Measurements from ENCODE around the gene PUS1.
A peak's percentile ranks its signal among the peaks of the same experiment; 100 is the strongest.
"Not testable (repeated sequence)": the region's sequence is repeated elsewhere in the genome, so short reads cannot be mapped to it uniquely, and the experiment has no call there.

Gene PUS1

DNA sequence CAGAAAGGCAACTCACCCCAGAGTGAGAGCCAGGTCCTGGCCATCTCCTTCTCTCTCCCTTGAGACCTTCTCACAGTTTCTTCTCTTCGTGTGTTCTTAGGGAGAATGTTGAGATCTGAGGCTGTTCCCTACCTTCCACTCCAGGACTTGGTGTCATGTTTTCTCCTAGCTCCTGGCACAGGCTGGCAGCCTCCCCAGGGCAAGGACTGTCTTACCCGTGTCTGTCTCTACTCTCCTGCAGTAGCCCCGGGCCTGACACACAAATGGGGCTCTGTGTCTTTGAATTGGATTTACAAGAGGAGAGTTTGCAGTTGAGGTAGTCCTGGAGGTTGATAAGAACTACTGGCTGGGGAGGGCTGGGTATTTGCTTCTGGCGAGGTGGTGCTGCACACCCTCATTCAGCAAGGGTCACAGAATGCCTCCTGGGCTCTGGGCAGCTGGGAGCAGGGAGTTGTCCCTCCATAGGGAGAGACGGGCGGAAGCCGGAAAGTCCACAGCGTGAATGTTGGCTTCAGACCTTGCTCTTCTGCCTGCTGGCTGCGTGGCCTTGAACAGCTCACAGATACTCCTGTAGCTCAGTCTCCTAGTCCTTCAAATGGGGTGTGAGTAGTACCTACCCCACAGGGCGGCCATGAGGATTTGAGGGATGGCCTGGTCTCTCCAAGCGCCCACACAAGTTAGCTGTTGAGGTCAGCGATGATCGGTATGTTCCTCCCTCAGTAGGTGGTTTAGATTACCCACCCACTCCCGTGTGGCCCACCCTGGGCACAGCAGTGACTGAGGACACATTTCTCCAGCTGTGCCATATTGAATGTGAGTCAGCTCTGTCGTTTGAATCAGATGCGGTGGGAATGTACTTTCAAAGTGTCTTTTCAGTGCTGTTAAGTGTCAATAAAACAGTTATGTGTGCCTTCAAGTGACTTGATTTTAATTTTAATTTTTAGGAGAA is 30.8 kb downstream of the PUS1 start:
- DNase-seq (ENCODE audit: low read depth, low spot score) = peak; percentile 27

DNA sequence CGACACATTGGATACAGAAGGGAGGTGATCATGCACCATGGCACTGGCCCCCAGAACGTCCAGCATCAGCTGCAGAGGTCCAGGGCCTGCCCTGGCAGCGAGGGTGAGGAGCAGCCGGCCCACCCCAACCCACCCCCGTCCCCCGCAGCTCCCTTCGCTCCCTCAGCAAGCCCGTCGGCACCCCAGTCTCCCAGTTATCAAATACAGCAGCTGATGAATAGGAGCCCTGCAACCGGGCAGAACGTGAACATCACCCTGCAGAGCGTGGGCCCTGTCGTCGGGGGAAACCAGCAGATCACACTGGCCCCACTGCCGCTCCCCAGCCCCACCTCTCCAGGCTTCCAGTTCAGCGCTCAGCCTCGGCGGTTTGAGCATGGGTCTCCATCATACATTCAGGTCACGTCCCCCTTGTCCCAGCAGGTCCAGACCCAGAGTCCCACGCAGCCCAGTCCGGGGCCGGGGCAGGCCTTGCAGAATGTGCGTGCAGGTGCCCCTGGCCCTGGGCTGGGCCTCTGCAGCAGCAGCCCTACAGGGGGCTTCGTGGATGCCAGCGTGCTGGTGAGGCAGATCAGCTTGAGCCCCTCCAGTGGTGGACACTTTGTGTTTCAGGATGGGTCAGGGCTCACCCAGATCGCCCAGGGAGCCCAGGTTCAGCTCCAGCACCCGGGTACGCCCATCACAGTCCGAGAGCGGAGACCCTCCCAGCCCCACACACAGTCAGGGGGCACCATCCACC is 31.7 kb downstream of the PUS1 start:
- not testable (repeated sequence) for DNase-seq (ENCODE audit: low read depth, low spot score)

DNA sequence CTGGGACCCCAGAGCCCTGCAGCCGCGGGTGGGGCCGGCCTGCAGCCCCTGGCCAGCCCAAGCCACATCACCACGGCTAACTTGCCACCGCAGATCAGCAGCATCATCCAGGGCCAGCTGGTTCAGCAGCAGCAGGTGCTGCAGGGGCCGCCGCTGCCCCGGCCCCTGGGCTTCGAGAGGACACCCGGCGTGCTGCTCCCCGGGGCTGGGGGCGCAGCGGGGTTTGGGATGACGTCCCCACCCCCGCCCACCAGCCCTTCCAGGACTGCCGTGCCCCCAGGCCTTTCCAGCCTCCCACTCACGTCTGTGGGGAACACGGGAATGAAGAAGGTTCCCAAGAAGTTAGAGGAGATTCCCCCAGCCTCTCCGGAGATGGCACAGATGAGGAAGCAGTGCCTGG is 32.3 kb downstream of the PUS1 start:
- DNase-seq (ENCODE audit: low read depth, low spot score) = not testable (repeated sequence)

GRCh38 chr12:131962069-131962468 is 33.0 kb downstream of the PUS1 start:
- no peak for DNase-seq (ENCODE audit: low read depth, low spot score)

GRCh38 chr12:131963381-131963780 is 34.3 kb downstream of the PUS1 start:
- no peak for DNase-seq (ENCODE audit: low read depth, low spot score)

DNA sequence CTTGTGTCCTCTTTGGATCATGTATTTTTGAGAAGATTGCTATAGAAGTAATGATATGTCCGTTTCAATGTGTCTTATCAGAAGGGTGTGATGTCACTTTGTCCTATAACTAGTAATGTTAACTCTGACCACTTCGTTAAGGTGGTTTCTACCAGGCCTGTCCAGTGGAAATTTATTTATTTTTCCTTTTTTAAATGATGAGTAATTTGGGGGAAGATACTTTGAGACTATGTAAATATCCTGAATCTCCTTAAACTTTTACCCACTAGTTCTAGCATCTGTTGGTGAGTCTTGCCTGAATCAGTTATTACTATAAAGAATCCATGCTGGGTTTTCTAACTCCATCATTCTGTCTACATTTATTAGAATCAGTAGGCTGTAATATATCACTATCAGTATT is 36.0 kb downstream of the PUS1 start:
- no peak for DNase-seq (ENCODE audit: low read depth, low spot score)

DNA sequence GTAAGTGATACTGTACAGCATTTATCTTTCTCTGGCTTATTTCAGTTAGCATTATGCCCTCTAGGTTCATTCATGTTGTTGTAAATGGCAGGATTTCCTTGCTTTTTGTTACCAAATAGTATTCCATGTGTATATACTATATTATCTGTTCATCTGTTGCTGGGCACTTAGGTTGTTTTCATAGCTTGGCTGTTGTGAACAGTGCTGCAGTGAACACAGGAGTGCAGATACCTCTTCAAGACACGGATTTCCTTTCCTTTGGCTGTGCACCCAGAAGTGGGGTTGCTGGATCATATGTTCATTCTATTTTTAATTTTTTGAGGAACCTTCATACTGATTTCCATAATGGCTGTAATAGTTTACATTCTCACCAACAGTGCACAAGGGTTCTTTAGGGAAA is 42.1 kb downstream of the PUS1 start:
- DNase-seq (ENCODE audit: low read depth, low spot score) = no peak

DNA sequence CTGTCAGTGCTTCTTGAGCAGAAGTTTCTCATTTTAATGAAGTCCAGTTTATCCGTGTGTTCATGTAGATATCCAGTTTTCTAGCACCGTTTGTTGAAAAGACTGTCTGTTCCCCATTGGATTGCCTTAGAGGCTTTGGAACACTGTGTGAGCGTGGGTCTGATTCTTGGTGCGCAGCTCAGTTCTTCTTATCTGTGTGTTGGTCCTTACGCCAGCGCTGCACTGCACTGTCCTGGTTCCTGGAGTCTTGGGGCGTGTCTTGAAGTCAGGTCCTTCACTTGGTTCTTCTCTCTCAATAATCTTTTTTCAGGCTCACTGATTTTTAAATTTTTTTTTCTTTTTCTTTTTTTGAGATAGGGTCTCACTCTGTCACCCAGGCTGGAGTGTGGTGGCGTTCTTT is 46.2 kb downstream of the PUS1 start:
- no peak for DNase-seq (ENCODE audit: low read depth, low spot score)

DNA sequence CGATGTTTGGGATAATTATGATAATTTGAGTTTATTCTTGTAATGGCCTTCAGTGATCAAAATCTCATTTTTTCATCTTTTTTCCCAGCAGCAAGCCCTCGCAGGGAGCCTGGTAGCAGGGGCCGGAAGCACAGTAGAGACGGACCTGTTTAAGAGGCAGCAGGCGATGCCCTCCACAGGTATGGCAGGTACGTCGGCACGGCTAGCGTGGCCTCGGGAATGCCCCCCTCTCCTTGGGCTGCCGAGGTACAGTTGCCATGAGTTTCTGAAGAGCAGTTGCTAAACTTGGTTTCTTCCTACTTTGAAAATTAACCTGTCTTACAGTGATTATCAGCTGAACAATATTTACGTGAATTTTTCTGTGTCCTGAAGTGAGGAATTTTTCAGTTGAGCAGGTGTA is 50.5 kb downstream of the PUS1 start:
- no peak for DNase-seq (ENCODE audit: low read depth, low spot score)

DNA sequence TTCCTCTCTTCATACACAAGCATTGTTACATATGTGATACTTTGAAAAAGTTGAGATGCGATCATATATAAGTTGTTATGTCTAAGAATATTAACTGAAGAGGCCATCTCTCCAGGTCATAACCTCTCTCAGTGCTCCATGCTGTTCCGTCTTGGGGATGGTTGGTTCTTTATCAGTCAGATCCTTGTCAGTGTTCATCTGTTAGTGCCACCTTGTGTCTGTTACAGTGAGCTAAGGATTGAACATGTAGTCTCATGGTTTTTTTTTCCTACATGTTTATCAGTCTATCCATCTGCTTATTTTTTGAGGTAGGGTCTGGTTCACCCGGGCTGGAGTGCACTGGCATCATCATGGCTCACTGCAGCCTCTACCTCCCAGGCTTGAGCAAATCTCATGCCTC is 51.2 kb downstream of the PUS1 start:
- DNase-seq (ENCODE audit: low read depth, low spot score) = no peak

GRCh38 chr12:131981388-131981787 is 52.3 kb downstream of the PUS1 start:
- DNase-seq (ENCODE audit: low read depth, low spot score) = no peak

GRCh38 chr12:131982041-131982440 is 53.0 kb downstream of the PUS1 start:
- no peak for DNase-seq (ENCODE audit: low read depth, low spot score)

DNA sequence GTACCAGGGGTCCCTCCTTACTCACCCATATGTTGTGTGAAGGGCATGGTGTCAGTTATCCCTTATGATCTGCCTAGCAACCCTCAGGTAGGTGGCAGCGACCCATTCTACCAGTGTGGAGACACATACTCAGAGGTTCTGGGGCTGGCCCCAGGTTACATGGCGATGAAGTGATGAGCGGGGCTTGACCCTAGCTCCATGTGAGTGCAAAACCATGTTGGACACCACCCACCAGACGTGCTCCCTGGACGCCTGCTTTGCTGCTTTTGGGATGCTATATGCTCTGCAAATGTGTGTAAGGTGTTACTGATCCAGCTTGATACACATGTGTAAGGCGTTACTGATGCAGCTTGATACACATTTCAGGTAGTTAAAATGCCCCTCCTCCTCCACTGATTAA is 54.0 kb downstream of the PUS1 start:
- no peak for DNase-seq (ENCODE audit: low read depth, low spot score)

DNA sequence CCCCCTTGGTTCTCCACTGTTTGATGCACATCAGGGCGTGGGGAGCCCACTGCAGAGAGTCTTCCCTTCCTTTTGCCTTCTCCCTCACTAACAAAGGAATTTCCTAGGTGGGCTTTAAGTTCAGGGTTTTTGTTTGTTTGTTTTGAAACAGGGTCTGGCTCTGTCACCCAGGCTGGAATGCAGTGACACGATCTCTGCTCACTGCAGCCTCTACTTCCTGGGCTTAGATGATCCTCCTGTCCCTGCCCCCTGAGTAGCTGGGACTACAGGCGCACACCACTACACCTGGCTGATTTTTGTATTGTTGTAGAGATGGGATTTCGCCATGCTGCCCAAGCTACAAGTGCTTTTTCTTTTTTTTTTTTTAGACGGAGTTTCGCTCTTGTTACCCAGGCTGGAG is 54.5 kb downstream of the PUS1 start:
- no peak for DNase-seq (ENCODE audit: low read depth, low spot score)

DNA sequence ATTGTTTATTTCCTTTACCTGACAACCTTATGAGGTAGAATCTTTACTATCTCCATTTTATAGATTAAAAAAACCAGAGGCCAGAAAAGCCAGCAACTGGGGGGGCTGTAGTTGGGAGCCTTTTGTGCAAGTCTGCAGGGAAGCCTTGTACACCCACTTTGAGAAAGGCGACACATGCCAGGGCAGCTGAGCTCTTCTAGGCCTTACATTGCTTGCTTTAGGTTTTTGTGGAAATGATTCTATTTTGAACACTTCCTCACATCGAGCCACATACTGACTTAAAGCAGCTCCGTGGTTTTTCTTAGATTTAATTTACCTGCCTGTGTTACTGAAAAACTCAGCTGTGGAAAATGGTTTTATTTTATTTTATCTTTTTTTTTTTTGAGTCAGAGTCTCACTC is 55.3 kb downstream of the PUS1 start:
- no peak for DNase-seq (ENCODE audit: low read depth, low spot score)

DNA sequence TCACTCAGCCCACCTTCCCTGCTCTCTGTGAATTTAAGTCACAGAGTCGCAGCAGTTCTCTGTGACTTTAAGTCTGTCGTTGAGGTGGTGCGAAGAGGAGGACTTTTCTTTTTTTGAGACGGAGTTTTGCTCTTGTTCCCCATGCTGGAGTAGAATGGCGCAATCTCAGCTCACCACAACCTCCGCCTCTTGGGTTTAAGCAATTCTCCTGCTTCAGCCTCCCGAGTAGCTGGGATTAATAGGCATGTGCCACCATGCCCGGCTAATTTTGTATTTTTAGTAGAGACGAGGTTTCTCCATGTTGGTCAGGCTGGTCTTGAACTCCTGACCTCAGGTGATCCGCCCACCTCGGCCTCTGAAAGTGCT is 56.4 kb downstream of the PUS1 start:
- DNase-seq (ENCODE audit: low read depth, low spot score) = not testable (repeated sequence)

DNA sequence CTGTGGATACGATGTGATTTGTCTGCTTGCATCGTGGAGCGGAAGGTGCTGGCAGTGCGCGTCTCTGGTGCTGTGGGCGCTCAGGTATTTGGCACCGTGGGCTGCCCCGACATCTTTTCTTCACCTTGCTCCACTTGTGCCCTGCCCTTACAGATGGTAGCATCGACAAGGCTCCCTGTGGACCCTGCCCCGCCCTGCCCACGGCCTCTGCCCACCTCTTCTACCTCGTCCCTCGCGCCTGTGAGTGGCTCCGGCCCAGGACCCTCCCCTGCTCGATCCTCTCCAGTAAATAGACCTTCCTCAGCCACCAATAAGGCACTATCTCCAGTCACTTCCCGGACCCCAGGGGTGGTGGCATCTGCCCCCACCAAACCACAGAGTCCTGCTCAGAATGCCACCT is 57.3 kb downstream of the PUS1 start:
- DNase-seq (ENCODE audit: low read depth, low spot score) = no peak

DNA sequence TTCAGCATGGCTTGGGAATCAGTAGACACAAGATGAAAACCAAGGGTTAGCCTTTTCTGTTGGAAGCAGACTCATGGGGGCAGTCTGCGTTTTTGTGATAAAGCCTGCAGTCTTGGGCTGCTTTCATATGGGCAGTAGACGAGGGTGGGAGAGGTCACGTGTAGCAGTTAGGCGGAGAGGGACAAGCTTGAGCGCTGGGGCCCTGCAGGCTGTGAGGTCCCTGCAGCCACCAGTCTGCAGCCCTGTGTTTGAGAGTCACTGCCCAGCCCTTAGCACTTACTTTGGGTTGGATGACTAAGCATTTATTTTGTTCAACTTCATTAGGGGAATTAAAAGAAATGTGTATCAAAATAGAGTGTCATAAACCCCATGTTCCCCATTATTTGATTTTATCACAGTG is 57.8 kb downstream of the PUS1 start:
- peak; percentile 52 for DNase-seq (ENCODE audit: low read depth, low spot score)

GRCh38 chr12:131987552-131987951 is 58.5 kb downstream of the PUS1 start:
- DNase-seq (ENCODE audit: low read depth, low spot score) = no peak

DNA sequence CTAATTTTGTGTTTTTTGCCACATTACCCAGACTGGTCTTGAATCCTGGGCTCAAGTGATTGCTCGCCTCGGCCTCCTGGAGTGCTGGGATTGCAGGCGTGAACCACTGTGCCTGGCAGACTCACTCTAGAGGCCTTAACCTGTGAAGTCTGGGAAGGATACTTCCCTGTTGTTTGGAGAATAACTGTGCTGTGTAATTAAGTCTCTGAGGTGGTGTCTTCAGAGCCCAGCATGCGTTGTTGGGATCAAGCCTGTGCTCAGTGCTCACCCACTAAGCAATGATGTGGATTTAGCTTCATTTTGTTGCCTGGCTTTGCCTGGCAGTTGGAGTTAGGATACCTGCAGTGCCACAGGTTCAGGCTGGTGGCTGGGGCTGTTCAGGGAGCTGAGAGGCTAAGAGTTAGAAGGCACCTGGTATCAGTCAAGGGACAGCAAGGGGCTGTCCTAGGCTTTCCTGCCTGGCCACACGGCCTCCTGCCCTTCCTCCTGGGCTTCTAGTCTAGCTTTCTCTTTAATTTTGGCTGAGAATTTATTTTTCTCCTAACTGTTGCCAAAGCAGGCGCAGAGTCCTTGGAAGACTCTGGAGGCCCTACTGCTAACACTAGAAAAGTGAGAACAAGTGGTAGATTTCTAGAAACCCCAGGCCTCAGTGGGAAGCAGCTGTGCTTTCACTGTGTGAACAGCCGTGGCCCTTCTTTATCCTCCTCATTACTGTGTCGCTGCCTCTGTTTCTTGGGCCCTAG is 59.1 kb downstream of the PUS1 start:
- DNase-seq (ENCODE audit: low read depth, low spot score) = no peak

- no peak for DNase-seq (ENCODE audit: low read depth, low spot score)
Measured at GRCh38 chr12:131989021-131989420, 59.9 kb downstream of the PUS1 start.
